Fibroblast of skin of right quadriceps (primary cell): ENCODE data around the gene ADCY4.

Source experiments
- DNase-seq: peaks from one replicate; pipeline ENCODE4 v3.0.0-alpha.2; 2013

The ADCY4 gene

GRCh38 chr14:24314377-24315193 is 20.3 kb downstream of the ADCY4 start:
- DNase-seq: no peak

- DNase-seq: no peak
Measured at GRCh38 chr14:24313913-24314312, 21.0 kb downstream of the ADCY4 start.

GRCh38 chr14:24312736-24313507 is 21.9 kb downstream of the ADCY4 start:
- DNase-seq: no peak

GRCh38 chr14:24311837-24312615 is 22.8 kb downstream of the ADCY4 start:
- no peak for DNase-seq

GRCh38 chr14:24310646-24311604 is 23.9 kb downstream of the ADCY4 start, which contains the start of gene LTB4R:
Gene LTB4R (plus strand): TSS chr14:24311502. CDS start chr14:24315652, 4,150 bp downstream.
- peak; percentile 66 for DNase-seq

GRCh38 chr14:24310265-24310645 is 24.6 kb downstream of the ADCY4 start:
- no peak for DNase-seq

GRCh38 chr14:24309538-24310264 is 25.2 kb downstream of the ADCY4 start, which contains the start of gene LTB4R2:
Gene LTB4R2 (plus strand): TSS chr14:24310140. CDS start chr14:24310665, 525 bp downstream.
- DNase-seq: no peak

- no peak for DNase-seq
Measured at GRCh38 chr14:24308342-24309124, 26.3 kb downstream of the ADCY4 start.

- DNase-seq: peak; percentile 44
Measured at GRCh38 chr14:24307575-24308341, 27.1 kb downstream of the ADCY4 start, which contains the start of gene CIDEB. Gene CIDEB (minus strand): TSS chr14:24307977. CDS start chr14:24307858, 119 bp downstream.

GRCh38 chr14:24307156-24307574 is 27.7 kb downstream of the ADCY4 start:
- no peak for DNase-seq

GRCh38 chr14:24304019-24304387 is 30.9 kb downstream of the ADCY4 start:
- DNase-seq: no peak

- no peak for DNase-seq
Measured at GRCh38 chr14:24300326-24300980, 34.4 kb downstream of the ADCY4 start.

GRCh38 chr14:24299255-24300191 is 35.3 kb downstream of the ADCY4 start, which contains the start of the genes DHRS1 and NOP9:
Gene DHRS1 (minus strand): TSS chr14:24299780. CDS start chr14:24299106, 674 bp downstream.
Gene NOP9 (plus strand): TSS chr14:24299850. CDS start chr14:24299955, 105 bp downstream.
- DNase-seq: peak; percentile 85

- peak; percentile 38 for DNase-seq
Measured at GRCh38 chr14:24298892-24299254, 36.0 kb downstream of the ADCY4 start.

GRCh38 chr14:24297190-24297964 is 37.5 kb downstream of the ADCY4 start:
- DNase-seq: peak; percentile 18

GRCh38 chr14:24296341-24297157 is 38.3 kb downstream of the ADCY4 start:
- peak; percentile 93 for DNase-seq
